H1 (cell line): ENCODE results near the gene ELOVL1. TPM values are rescaled to one million over a fixed set of nuclear protein-coding genes. Genes with fewer than 3 reads are reported as not detected.

Experiments used
- CBX8 ChIP-seq: fragments of 300-800, 300-1000 bp; sonication (generic); IDR thresholded peaks from 2 replicates; pipeline ENCODE4 v1.7.1; 2016; ENCODE audit warnings: low read depth, low read length, borderline replicate concordance
- CREB1 ChIP-seq: IDR thresholded peaks from 2 replicates; pipeline ENCODE4 v1.6.1; 2012; ENCODE audit warnings: inconsistent platforms
- GTF2F1 ChIP-seq: IDR thresholded peaks from 2 replicates; pipeline ENCODE4 v1.6.1; 2012; ENCODE audit warnings: low read depth, low read length, improper control_type of control experiment, borderline replicate concordance
- TAF7 ChIP-seq: optimal IDR thresholded peaks from 2 replicates; pipeline ENCODE3; 2011; ENCODE audit warnings: low read depth, mild to moderate bottlenecking, inconsistent platforms, low read length, moderate library complexity, borderline replicate concordance
- TCF12 ChIP-seq: IDR thresholded peaks from 2 replicates; pipeline ENCODE4 v1.6.1; 2011; ENCODE audit warnings: low read depth, mild to moderate bottlenecking, low read length
- polyA plus RNA-seq, 7 experiments: library from polyadenylated mRNA; depleted of rRNA in 3 of 7; stranded (reverse) in 5 of 7; unstranded in 2 of 7; fragments of >200 nt in 5 of 7; fragments of 200-250 nt in 2 of 7; gene quantifications; 1 replicate in 5 of 7; 2 replicates in 1 of 7; 4 replicates in 1 of 7; pipeline versions ENCODE4 v1.2.1 to v1.2.3, GENCODE V29; 2011 to 2013; ENCODE audit warnings: missing spikeins in 2 of 7, mixed read lengths in 2 of 7
- total RNA-seq: library from RNA; stranded (reverse); fragmentation: NEBNext Ultra II Directional; extraction: Animal tissue kit (Norgen Biotek cat#: 25700); gene quantifications from 2 replicates; pipeline ENCODE4 v1.2.1, GENCODE V29; 2021

Gene ELOVL1
- total and polyA plus RNA-seq, 2 of the 8 experiments (the other 6 are each of a cell fraction or from before 2014, with no cell fraction given) = 28.5 to 68.1 TPM

- no peak for TF ChIP-seq CBX8
- no peak for TF ChIP-seq CREB1
- TF ChIP-seq GTF2F1 = no peak
- TF ChIP-seq TAF7 = no peak
- TF ChIP-seq TCF12 = no peak
Observed at GRCh38 chr1:43405876-43406234, 38.0 kb upstream of the ELOVL1 start (continued).
